HAP-1 (cell line): ENCODE results near the gene MAPK14.
"Not testable (repeated sequence)": the region's sequence is repeated elsewhere in the genome, so short reads cannot be mapped to it uniquely, and the experiment has no call there.

ENCODE experiments used
- DNase-seq, 2 experiments: peaks; one replicate each; pipeline ENCODE4 v3.0.0-alpha.2; 2016 to 2020; ENCODE audit warnings: low spot score in 2 of 2
- H3K27me3 ChIP-seq: fragments of 250-450 bp; sonication (Bioruptor Pico); 2 replicates; pipeline ENCODE4 v1.5.1; 2020; ENCODE audit warnings: low read depth, mild to moderate bottlenecking, moderate library complexity
- H3K36me3 ChIP-seq: fragments of 250-450 bp; sonication (Bioruptor Pico); replicated peaks from 2 replicates; pipeline ENCODE4 v1.5.1; 2020; ENCODE audit warnings: mild to moderate bottlenecking
- H3K4me1 ChIP-seq: fragments of 250-450 bp; sonication (Bioruptor Pico); 2 replicates; pipeline ENCODE4 v1.5.1; 2020; ENCODE audit warnings: mild to moderate bottlenecking
- H3K4me3 ChIP-seq: fragments of 250-450 bp; sonication (Bioruptor Pico); 2 replicates; pipeline ENCODE4 v1.5.1; 2020; ENCODE audit warnings: mild to moderate bottlenecking, moderate library complexity
- H3K9me3 ChIP-seq: fragments of 250-450 bp; sonication (Bioruptor Pico); 2 replicates; pipeline ENCODE4 v1.5.1; 2020; ENCODE audit warnings: mild to moderate bottlenecking, moderate library complexity
- in situ Hi-C: fragments of 300-500 bp; cut with MboI; formaldehyde crosslinking; loops from 3 replicates; pipeline ENCODE4 v1.14.3; 2020; ENCODE audit warnings: low sequenced_read_pairs, inconsistent platforms, mixed read lengths

Gene MAPK14

DNA sequence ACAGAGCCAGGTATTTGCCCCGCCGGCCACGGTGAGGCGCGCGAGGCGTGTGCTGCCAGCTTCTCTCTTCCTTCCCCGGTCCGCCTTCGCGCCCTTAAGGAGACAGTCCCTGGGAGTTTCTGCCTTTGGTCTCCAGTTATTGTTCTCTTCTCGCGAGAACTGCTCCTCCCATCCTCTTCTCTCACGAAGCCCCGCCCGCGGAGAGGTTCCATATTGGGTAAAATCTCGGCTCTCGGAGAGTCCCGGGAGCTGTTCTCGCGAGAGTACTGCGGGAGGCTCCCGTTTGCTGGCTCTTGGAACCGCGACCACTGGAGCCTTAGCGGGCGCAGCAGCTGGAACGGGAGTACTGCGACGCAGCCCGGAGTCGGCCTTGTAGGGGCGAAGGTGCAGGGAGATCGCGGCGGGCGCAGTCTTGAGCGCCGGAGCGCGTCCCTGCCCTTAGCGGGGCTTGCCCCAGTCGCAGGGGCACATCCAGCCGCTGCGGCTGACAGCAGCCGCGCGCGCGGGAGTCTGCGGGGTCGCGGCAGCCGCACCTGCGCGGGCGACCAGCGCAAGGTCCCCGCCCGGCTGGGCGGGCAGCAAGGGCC is at the start of gene MAPK14:
Gene MAPK14 (plus strand): TSS at position 308 of the 587 bp plus-strand sequence. CDS start 350 bp downstream, outside the sequence.
- Histone ChIP-seq H3K4me1 (peaks cover 20% of the 10 kb centered on the region), H3K36me3 (no peaks in the 10 kb centered on the region), H3K27me3 (no peaks in the 10 kb centered on the region), H3K9me3 (no peaks in the 10 kb centered on the region), H3K4me3 (peak within 1 kb of the TSS; percentile 87)
- DNase-seq, result peak; percentile 99 to 100
- in situ Hi-C loops, result loop anchor here (5.0 kb wide), 1 partner anchor 70 kb away; no protein-coding TSS in a partner anchor

DNA sequence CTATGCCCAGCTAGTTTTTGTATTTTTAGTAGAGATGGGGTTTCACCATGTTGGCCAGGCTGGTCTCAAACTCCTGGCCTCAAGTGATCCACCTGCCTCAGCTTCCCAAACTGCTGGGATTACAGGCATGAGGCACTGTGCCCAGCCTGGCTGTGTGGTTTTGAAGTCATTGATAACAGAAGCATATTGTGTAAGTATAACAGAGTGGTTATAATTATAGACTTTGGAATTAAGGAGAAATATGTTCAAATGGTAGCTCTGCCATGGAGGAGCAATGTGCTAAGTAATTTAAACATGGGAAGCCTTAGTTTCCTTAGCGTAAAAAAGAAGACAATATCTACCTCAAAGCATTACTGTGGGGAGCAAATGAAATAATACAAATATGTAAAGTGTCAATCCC is 47.5 kb upstream of the MAPK14 start:
- in situ Hi-C loops, H3K9me3 ChIP-seq, H3K27me3 ChIP-seq, H3K4me3 ChIP-seq, DNase-seq, H3K4me1 ChIP-seq, H3K36me3 ChIP-seq: not testable (repeated sequence)

DNA sequence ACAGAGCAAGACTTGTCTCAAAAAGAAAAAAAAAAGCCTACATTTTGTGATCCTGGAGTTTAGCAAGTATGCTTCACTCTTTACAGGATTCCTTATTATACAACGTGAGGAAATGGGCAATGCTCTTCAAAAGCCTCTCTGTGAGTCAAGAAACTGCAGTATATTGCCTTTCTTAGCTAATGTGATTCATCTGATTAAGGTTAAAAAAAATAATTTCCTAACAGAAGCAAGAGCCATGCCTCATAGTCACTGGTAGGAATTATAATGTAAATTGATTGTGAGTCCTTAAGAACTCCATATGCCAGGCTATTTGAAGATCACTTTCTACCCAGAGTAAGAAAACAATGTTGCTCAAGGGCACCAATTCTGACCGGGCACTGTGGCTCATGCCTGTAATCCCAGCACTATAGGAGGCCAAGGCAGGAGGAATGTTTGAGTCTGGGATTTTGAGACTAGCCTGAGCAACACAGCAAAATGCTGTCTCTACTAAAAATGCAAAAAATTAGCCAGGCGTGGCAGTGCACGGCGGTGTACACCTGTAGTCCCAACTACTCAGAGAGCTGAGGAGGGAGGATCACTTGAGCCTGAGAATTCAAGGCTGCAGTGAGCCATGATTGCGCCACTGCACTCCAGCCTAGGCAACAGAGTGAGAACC is 46.5 kb upstream of the MAPK14 start:
- no peaks in the 10 kb centered on the region for H3K9me3 ChIP-seq
- DNase-seq, result no peak
- H3K36me3 ChIP-seq, result no peaks in the 10 kb centered on the region
- H3K4me1 ChIP-seq, result peaks cover 5% of the 10 kb centered on the region
- in situ Hi-C loops, result no loop called here
- no peaks in the 10 kb centered on the region for H3K27me3 ChIP-seq
- H3K4me3 ChIP-seq, result no peak overlapping the region

DNA sequence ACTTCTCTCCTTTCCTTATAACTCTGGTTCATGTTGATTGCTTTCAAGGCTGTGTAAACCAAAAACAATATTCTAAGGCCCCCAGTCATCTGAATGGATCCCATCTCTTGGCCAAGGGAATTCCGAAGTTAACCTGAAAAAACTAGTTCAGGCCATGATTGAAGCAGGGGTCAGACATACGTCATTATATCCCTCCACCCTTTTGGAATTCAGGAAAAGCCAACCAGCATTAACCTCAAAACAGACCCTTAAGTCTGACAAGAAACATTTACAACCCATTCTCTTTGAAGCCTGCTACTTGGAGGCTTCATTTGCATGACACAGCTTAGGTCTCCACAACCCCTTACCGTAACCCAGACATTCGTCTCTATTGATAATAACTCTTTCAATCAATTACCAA is 42.9 kb upstream of the MAPK14 start:
- peak; percentile 21 to 59 for DNase-seq

DNA sequence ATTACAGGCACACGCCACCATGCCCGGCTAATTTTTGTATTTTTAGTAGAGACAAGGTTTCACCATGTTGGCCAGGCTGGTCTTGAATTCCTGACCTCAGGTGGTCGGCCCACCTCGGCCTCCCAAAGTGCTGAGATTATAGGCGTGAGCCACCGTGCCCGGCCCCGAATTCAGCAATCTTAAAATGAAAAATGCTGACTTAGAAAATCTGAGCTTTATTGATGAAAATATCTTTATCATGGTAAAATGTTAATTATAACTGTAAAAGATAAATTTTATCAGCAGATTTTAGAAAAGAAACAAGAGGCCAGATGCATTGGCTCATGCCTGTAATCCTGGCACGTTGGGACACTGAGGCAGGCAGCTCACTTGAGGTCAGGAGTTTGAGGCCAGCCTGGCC is 39.6 kb upstream of the MAPK14 start:
- in situ Hi-C loops, result not testable (repeated sequence)

More for the DNA sequence above, 42.9 kb upstream of the MAPK14 start:
- Histone ChIP-seq H3K27me3 (no peaks in the 10 kb centered on the region), H3K4me1 (peaks cover 5% of the 10 kb centered on the region), H3K4me3 (no peak overlapping the region), H3K9me3 (no peaks in the 10 kb centered on the region), H3K36me3 (no peaks in the 10 kb centered on the region)
- in situ Hi-C loops, result no loop called here

DNA sequence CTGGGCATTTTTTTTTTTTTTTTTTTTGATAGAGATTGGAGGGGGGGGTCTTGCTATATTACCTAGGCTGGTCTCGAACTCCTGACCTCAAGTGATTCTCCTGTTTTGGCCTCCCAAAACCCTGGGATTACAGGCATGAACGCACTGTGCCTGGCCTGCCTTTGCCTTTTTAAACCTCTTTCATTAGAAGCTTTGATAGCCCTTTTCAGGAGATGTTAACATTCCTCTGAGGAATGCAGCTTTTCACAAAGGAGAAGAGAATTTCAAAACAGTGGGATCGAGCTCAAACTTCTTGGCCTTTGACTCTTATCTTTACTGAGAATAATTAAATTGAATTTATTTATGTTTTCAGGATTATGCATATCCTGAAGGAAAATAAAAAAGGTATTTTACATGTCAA is 34.5 kb upstream of the MAPK14 start:
- peak; percentile 37 to 66 for DNase-seq
- H3K4me1 ChIP-seq, result peaks cover 4% of the 10 kb centered on the region; the same call in 1 of the 2 replicates
- no peaks in the 10 kb centered on the region for H3K9me3 ChIP-seq
- H3K36me3 ChIP-seq, result no peaks in the 10 kb centered on the region
- no peaks in the 10 kb centered on the region for H3K27me3 ChIP-seq
- in situ Hi-C loops, result no loop called here
- no peak overlapping the region for H3K4me3 ChIP-seq

More for the DNA sequence above, 39.6 kb upstream of the MAPK14 start:
- H3K4me3 ChIP-seq, H3K4me1 ChIP-seq, H3K9me3 ChIP-seq, H3K36me3 ChIP-seq, H3K27me3 ChIP-seq, DNase-seq: not testable (repeated sequence)

DNA sequence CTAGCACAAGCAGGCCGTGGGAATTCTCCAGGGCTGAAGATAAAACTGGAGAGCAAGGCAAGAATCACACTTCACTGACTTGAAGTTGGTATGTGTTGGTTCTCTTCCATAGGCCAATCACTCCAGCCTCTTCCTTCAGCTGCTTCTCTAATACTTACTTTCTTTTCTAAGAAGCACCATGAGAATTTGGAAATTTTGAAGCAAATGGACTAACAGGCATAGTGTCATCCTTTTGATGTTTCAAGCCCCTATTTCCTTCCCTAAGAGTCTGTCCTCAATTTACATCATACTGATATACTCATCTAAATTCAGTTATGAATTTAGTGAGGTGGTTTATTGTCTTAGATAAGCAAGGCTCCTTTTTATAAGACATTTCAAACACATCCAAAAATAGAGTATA is 27.2 kb upstream of the MAPK14 start:
- in situ Hi-C loops, result no loop called here
- Histone ChIP-seq H3K36me3 (no peaks in the 10 kb centered on the region), H3K4me3 (no peak overlapping the region), H3K4me1 (no peaks in the 10 kb centered on the region), H3K9me3 (no peaks in the 10 kb centered on the region), H3K27me3 (no peaks in the 10 kb centered on the region)
- no peak for DNase-seq

DNA sequence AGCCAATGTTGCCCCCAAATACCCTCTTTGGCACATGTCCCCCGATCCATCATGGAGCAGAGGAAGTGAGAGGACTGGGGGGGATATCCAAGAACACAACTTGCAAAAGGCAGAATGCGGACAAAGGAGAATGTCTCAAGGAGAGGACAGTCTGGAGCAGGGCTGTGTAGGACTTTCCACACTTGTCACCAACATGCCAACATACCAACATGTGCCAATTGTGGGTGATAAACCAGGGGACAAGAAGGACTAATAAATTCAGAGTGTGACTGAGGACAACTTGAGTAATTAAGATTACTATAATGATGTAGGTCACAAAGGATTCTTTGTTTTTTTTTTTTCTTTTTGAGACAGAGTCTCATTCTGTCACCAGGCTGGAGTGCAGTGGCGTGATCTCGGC is 11.9 kb upstream of the MAPK14 start:
- Histone ChIP-seq H3K9me3 (no peaks in the 10 kb centered on the region), H3K27me3 (no peaks in the 10 kb centered on the region), H3K4me3 (no peak overlapping the region), H3K36me3 (no peaks in the 10 kb centered on the region), H3K4me1 (peaks cover 5% of the 10 kb centered on the region; the same call in 1 of the 2 replicates)
- DNase-seq, result no peak
- in situ Hi-C loops, result no loop called here

DNA sequence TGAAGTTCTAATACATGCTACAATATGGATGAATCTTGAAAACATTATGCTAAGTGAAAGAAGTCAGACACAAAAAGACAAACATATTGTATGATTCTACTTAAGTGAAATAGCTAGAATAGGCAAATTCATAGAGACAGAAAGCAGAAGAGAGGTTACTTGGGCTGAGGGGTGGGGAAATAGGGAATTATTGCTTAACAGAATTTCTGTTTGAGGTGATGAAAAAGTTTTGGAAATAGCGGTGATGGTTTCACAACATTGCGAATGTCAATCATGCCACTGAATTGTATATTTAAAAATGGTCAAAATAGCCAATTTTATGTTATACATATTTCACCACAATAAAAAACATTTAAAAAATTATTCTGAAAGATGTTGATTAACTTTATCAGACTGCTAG is 9.3 kb upstream of the MAPK14 start:
- Histone ChIP-seq H3K9me3 (no peaks in the 10 kb centered on the region), H3K4me1 (peaks cover 5% of the 10 kb centered on the region; the same call in 1 of the 2 replicates), H3K4me3 (no peak overlapping the region), H3K36me3 (no peaks in the 10 kb centered on the region), H3K27me3 (no peaks in the 10 kb centered on the region)
- no peak for DNase-seq
- in situ Hi-C loops, result no loop called here

DNA sequence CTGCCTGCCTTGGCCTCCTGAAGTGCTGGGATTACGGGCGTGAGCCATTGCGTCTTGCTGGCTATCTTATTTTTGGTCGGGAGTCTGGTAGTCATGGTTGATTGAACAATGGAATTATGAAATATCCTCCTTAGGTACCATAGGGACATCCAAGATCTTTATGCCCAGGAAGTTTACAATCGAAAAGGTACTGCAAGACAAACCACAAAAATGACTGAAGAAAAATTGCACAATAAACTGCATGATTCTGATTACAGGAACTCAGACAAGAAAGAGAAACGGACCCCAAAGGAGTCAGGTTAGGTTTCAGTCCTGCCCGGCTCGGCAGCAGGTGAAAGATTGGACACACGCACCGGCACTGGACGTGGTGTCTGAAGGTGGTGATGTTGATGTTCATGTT is 8.4 kb upstream of the MAPK14 start:
- in situ Hi-C loops, result no loop called here
- no peaks in the 10 kb centered on the region for H3K9me3 ChIP-seq

DNA sequence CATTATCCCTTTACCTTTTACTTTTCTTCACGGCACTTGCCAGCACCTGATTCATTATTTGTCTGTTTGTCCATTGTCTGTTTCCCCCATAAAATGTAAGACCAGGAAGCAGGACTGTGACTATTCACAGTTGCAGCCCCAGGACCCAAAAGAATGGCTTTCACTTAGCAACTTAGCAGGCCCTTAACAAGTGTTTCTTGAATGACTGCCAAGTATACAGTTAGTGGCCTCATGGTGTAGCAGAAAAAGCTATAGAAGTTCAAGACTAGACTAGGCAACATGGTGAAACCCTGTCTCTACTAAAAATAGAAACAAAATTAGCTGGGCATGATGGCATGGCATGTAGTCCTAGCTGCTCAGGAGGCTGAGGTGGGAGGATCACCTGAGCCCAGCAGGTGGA is 7.5 kb upstream of the MAPK14 start:
- no peak overlapping the region for H3K4me3 ChIP-seq
- in situ Hi-C loops, result no loop called here

More for the DNA sequence above, 8.4 kb upstream of the MAPK14 start:
- no peak for DNase-seq
- Histone ChIP-seq H3K27me3 (no peaks in the 10 kb centered on the region), H3K36me3 (no peaks in the 10 kb centered on the region), H3K4me1 (peaks cover 5% of the 10 kb centered on the region; the same call in 1 of the 2 replicates), H3K4me3 (no peak overlapping the region)

DNA sequence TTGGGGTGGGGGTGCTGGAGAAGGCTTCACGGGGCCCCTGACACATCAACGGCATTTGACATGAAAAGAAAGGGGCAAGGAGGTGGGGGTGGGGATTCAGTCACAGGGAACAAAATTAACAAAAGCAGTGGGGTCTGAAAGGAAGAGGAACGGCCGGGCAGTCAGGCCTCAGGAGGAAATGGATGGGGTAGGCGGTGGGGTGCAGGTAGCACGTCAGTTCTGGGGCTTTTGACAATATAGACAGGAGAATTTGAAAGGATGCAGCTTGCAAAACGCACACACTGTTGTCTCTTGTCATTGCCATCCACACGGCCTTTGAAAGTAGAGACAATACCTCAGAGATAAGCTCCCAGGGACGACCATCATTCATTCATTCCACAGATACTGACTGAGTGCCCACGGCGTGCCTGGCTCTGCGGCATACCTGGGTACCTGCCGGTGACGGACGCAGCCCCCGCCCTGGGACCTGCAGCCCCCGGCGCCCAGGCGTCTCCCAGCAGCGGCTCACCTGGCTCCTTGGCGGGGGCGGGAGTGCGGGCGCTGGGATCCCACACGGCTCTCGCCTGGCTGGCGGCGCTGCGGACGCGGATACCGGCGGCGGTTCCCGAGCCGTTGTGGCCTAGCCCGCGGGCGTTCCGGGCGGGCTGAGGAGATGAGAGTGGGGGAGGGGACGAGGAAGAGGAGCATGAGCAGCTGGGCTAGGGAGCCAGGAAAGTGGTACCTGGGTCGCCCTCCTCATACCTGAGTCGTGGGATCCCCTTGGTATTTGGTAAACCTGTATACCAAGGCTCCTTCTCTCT is 3.4 kb upstream of the MAPK14 start, which contains the start of gene SLC26A8:
Gene SLC26A8 (minus strand): TSS at position 646 of the 800 bp plus-strand sequence. CDS start 4,934 bp downstream, outside the sequence.
- in situ Hi-C loops, result no loop called here
- DNase-seq, result no peak
- Histone ChIP-seq H3K27me3 (no peaks in the 10 kb centered on the region), H3K9me3 (no peaks in the 10 kb centered on the region), H3K4me3 (no peak within 1 kb of the TSS), H3K4me1 (peaks cover 5% of the 10 kb centered on the region; the same call in 1 of the 2 replicates), H3K36me3 (no peaks in the 10 kb centered on the region)

More for the DNA sequence above, 7.5 kb upstream of the MAPK14 start:
- no peaks in the 10 kb centered on the region for H3K36me3 ChIP-seq
- no peak for DNase-seq
- H3K9me3 ChIP-seq, result no peaks in the 10 kb centered on the region
- H3K27me3 ChIP-seq, result no peaks in the 10 kb centered on the region
- peaks cover 5% of the 10 kb centered on the region; the same call in 1 of the 2 replicates for H3K4me1 ChIP-seq

DNA sequence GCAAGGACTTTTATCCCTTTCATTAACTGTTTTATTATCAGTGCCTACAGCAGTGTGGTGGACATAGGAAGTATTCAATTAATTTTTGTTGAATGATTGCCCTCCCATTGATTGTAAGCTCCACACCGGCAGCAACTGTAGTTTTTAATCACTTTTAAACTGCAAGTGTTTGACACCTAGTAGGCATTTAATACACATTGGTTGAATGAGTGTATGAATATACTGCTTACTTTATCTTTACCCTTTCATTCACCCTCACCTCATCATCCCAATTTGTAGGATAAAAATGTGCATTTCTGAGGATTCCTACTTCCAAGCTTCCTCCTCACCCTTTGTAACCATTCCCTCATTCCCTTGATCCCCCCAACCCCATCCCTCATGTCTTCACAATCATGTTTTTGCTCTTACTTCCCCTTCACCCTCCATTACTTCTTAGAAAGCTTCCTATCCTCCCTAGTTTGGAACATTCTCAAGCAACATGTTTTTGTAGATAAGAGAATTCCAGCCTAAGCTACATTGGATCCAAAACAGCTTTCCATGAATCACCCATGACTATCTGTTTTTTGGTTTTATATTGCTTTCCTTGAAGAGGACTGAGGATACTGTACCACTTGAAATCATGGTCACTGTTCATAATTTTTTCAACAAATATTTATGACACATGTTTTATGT is 2.2 kb upstream of the MAPK14 start:
- in situ Hi-C loops, result loop anchor here (5.0 kb wide), 1 partner anchor 72 kb away; no protein-coding TSS in a partner anchor
- Histone ChIP-seq H3K4me1 (peaks cover 7% of the 10 kb centered on the region), H3K9me3 (no peaks in the 10 kb centered on the region), H3K36me3 (no peaks in the 10 kb centered on the region), H3K27me3 (no peaks in the 10 kb centered on the region), H3K4me3 (no peak overlapping the region)
- no peak for DNase-seq
